ENCODE results near the gene F12. TPM values are rescaled to one million over a fixed set of nuclear protein-coding genes. Genes with fewer than 3 reads are reported as not detected.
"Not testable (repeated sequence)": the region's sequence is repeated elsewhere in the genome, so short reads cannot be mapped to it uniquely, and the experiment has no call there.

Gene F12
- total RNA-seq, 5 donors from 2014 or later (not counting 1 experiment from before 2014, with no cell fraction given): 0.28 to 0.98 (median 0.42) TPM; not detected in 1

DNA sequence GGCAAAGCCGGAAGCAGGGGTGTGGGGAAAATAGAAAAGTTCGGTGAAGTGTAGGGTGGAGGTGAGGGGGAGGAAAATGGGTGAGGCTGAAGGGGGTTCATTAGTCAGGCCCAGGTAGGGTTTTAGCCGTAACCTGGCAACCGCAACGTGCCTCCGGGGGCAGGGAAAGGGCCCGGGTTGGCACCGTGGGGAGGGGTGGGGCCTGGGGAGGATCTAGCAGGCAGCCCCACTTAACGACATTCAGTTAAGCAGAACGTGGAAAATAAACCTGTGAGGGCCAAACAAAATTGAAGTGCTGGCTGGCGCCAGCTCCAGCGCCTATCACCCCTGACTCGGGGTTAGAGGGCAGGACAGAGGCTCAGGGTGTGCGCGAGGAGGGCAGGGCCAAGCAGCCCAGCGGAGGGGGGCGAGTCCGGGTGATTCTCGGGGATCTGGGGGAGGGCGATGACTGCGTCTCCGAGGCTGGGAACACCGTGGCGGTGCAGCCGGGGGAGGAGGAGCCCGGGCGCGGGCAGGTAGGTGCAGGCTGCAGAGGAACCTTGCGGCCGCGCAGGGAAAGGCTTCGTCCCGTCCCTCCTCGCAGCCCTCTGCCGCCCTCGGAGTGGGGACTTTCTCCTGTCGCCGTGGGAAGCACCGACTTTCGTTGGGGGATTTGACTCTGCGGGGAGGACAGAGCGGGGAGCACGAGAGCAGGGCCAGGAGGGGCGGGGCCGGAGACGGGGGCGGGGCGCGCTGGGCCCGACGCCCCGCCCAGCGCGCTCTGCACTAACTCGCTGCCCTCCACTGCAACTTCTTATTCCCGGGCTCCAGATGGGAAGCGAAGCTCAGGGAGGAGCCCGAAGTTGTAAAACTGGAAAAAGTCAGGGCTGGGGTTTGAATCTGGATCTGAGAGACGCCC lies 46.5 kb downstream of the F12 start:
- ChIA-PET CTCF (interaction anchor here (0.7 to 2.9 kb wide), 3 partner anchors 10 to 28 kb away, joined by 3 to 8 read pairs (median 4); no protein-coding TSS in a partner anchor), POLR2A (interaction anchor here in 1 of 2 donors (0.7 kb wide), 1 partner anchor 12 kb away, joined by 3 read pairs; the partner anchor contains the start of gene LMAN2)
- DNase-seq (peak; percentile 34 to 88 (median 56)), ATAC-seq (replicated peaks in 1 of 4) (peak; percentile 75 to 79 (median 79))
- under 1% methylated on average over 35 of the region's 59 CpGs for WGBS (ENCODE audit: insufficient coverage)
- H3K36me3 Mint-ChIP-seq: peaks cover 5% of the 10 kb centered on the region
- peaks cover 46 to 75% (median 68%) of the 10 kb centered on the region in 3 donors for H3K4me1 Mint-ChIP-seq
- peak overlapping the region; percentile 74 for H3K27ac ChIP-seq (ENCODE audit: low read length)
- H3K4me3 ChIP-seq (ENCODE audit: control insufficient read depth in 1 of 2, extremely low read depth in 1 of 2, low read length in 1 of 2): peak overlapping the region; percentile 54 to 56
- peaks cover 45 to 90% of the 10 kb centered on the region in 2 experiments for H3K4me1 ChIP-seq (ENCODE audit: control insufficient read depth in 1 of 2, extremely low read depth in 1 of 2, insufficient read depth in 2 of 2, low read length in 2 of 2)
- H3K27me3 ChIP-seq (replicated peaks in 1 of 2; ENCODE audit: control insufficient read depth in 2 of 2, extremely low read depth in 1 of 2, insufficient read depth in 2 of 2, low read length in 1 of 2): no peaks in the 10 kb centered on the region
- H3K9me3 Mint-ChIP-seq: no peaks in the 10 kb centered on the region
- peak overlapping the region; percentile 77 to 82 (median 80) for H3K4me3 Mint-ChIP-seq
- no peaks in the 10 kb centered on the region for H3K9me3 ChIP-seq
- H3K27me3 Mint-ChIP-seq: no peaks in the 10 kb centered on the region
- H3K36me3 ChIP-seq (ENCODE audit: control insufficient read depth in 2 of 2, extremely low read depth in 1 of 2, insufficient read depth in 1 of 2, low read length in 1 of 2): peaks cover 12 to 67% of the 10 kb centered on the region in 2 donors
- H3K27ac Mint-ChIP-seq: peak overlapping the region; percentile 95 to 96

DNA sequence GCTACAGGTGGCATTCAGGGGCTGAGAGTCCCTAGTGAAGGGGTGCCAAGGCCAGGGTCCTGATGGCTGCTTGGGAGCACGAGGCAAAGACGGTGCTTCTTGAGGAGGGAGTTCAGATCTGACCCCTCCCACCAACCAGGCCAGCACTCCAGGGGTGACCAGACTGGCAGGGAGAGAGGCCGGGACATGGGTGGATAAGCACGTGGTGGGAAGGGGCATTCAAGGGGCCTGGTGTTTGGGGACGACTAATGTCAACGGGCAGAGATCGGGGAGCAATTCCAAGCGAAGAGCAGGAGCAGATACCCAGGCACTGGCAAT lies 47.1 kb downstream of the F12 start:
- Histone ChIP-seq H3K4me3 (ENCODE audit: control insufficient read depth in 1 of 2, extremely low read depth in 1 of 2, low read length in 1 of 2) (peak overlapping the region; percentile 54 to 56), H3K9me3 (no peaks in the 10 kb centered on the region), H3K4me1 (ENCODE audit: control insufficient read depth in 1 of 2, extremely low read depth in 1 of 2, insufficient read depth in 2 of 2, low read length in 2 of 2) (peaks cover 48 to 95% of the 10 kb centered on the region in 2 experiments), H3K27ac (ENCODE audit: low read length) (peak overlapping the region; percentile 74), H3K27me3 (replicated peaks in 1 of 2; ENCODE audit: control insufficient read depth in 2 of 2, extremely low read depth in 1 of 2, insufficient read depth in 2 of 2, low read length in 1 of 2) (no peaks in the 10 kb centered on the region), H3K36me3 (ENCODE audit: control insufficient read depth in 2 of 2, extremely low read depth in 1 of 2, insufficient read depth in 1 of 2, low read length in 1 of 2) (peaks cover 6 to 60% of the 10 kb centered on the region in 2 donors)
- peaks cover 5% of the 10 kb centered on the region for H3K36me3 Mint-ChIP-seq
- H3K9me3 Mint-ChIP-seq: no peaks in the 10 kb centered on the region
- no peaks in the 10 kb centered on the region for H3K27me3 Mint-ChIP-seq
- H3K27ac Mint-ChIP-seq: peak overlapping the region; percentile 95 to 96
- ATAC-seq (replicated peaks in 1 of 4) (no peak), DNase-seq (no peak)
- H3K4me3 Mint-ChIP-seq: peak overlapping the region; percentile 77 to 82 (median 80)
- whole genome bisulfite sequencing (ENCODE audit: insufficient coverage): 70% methylated on average over 3 of the region's 8 CpGs
- peaks cover 52 to 81% (median 73%) of the 10 kb centered on the region in 3 donors for H3K4me1 Mint-ChIP-seq
- POLR2A ChIA-PET: no interaction called here
- CTCF ChIA-PET: interaction anchor here in 1 of 2 donors (1.5 kb wide), 1 partner anchor 28 kb away, joined by 4 read pairs; no protein-coding TSS in a partner anchor

- Mint-ChIP-seq H3K4me1 (peaks cover 58 to 87% (median 79%) of the 10 kb centered on the region in 3 donors), H3K4me3 (peak overlapping the region; percentile 77 to 82 (median 80)), H3K36me3 (peaks cover 5% of the 10 kb centered on the region), H3K9me3 (no peaks in the 10 kb centered on the region), H3K27ac (peak overlapping the region; percentile 95 to 96), H3K27me3 (no peaks in the 10 kb centered on the region)
- peaks cover 54 to 96% of the 10 kb centered on the region in 2 experiments for H3K4me1 ChIP-seq (ENCODE audit: control insufficient read depth in 1 of 2, extremely low read depth in 1 of 2, insufficient read depth in 2 of 2, low read length in 2 of 2)
- no peaks in the 10 kb centered on the region for H3K27me3 ChIP-seq (replicated peaks in 1 of 2; ENCODE audit: control insufficient read depth in 2 of 2, extremely low read depth in 1 of 2, insufficient read depth in 2 of 2, low read length in 1 of 2)
- ChIA-PET CTCF (interaction anchor here (0.5 to 1.5 kb wide), 3 partner anchors 18 to 51 kb away, joined by 3 to 7 read pairs (median 4); no protein-coding TSS in a partner anchor), POLR2A (no interaction called here)
- H3K9me3 ChIP-seq: no peaks in the 10 kb centered on the region
- peak overlapping the region; percentile 74 for H3K27ac ChIP-seq (ENCODE audit: low read length)
- peaks cover 5 to 55% of the 10 kb centered on the region in 2 donors for H3K36me3 ChIP-seq (ENCODE audit: control insufficient read depth in 2 of 2, extremely low read depth in 1 of 2, insufficient read depth in 1 of 2, low read length in 1 of 2)
- WGBS (ENCODE audit: insufficient coverage): 58% methylated on average over 2 of the region's 6 CpGs
- H3K4me3 ChIP-seq (ENCODE audit: control insufficient read depth in 1 of 2, extremely low read depth in 1 of 2, low read length in 1 of 2): peak overlapping the region in 1 of 2 donors; percentile 56
- ATAC-seq (replicated peaks in 1 of 4) (peak in 1 of 4 experiments; percentile 14), DNase-seq (peak in 3 of 35 experiments; percentile 15 to 41 (median 25))
Measured at GRCh38 chr5:177361418-177362291, 47.7 kb downstream of the F12 start.

DNA sequence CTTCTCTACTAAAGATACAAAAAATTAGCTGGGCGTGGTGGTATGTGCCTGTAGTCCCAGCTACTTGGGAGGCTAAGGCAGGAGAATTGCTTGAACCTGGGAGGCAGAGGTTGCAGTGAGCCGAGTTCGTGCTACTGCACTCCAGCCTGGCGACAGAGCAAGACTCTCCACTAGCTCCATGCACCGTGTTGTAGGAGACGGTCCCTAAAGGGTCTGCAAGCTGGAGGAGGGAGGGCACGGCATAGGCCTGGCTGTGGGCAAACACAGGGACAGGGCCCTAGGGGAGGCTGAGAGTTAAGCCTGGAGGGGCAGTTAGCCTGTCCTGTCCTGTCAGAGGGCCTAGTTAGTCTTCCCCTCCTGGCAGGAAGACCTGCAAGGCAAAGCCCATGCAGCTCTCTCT lies 48.6 kb downstream of the F12 start:
- H3K27me3 Mint-ChIP-seq; ATAC-seq (replicated peaks in 1 of 4); H3K9me3 Mint-ChIP-seq; DNase-seq; H3K36me3 Mint-ChIP-seq; H3K9me3 ChIP-seq; H3K27me3 ChIP-seq (replicated peaks in 1 of 2; ENCODE audit: control insufficient read depth in 2 of 2, extremely low read depth in 1 of 2, insufficient read depth in 2 of 2, low read length in 1 of 2): not testable (repeated sequence)
- CTCF ChIA-PET: interaction anchor here (0.6 to 1.3 kb wide), 6 partner anchors 8 to 1009 kb away, joined by 3 to 5 read pairs (median 3); no protein-coding TSS in a partner anchor
- POLR2A ChIA-PET: interaction anchor here in 1 of 2 donors (0.6 kb wide), 1 partner anchor 44 kb away, joined by 14 read pairs; no protein-coding TSS in a partner anchor
- peaks cover 67 to 91% (median 85%) of the 10 kb centered on the region in 3 donors for H3K4me1 Mint-ChIP-seq
- H3K4me3 Mint-ChIP-seq: peak overlapping the region in 2 of 3 donors; percentile 52 to 77
- peaks cover 4 to 46% of the 10 kb centered on the region in 2 donors for H3K36me3 ChIP-seq (ENCODE audit: control insufficient read depth in 2 of 2, extremely low read depth in 1 of 2, insufficient read depth in 1 of 2, low read length in 1 of 2)
- H3K4me1 ChIP-seq (ENCODE audit: control insufficient read depth in 1 of 2, extremely low read depth in 1 of 2, insufficient read depth in 2 of 2, low read length in 2 of 2): peaks cover 57 to 96% of the 10 kb centered on the region in 2 experiments
- 90% methylated on average over 6 of the region's 7 CpGs for WGBS (ENCODE audit: insufficient coverage)
- peak overlapping the region; percentile 95 to 96 for H3K27ac Mint-ChIP-seq
- H3K27ac ChIP-seq (ENCODE audit: low read length): peak overlapping the region; percentile 27
- H3K4me3 ChIP-seq (ENCODE audit: control insufficient read depth in 1 of 2, extremely low read depth in 1 of 2, low read length in 1 of 2): peak overlapping the region in 1 of 2 donors; percentile 17

GRCh38 chr5:177359860-177360259 lies 49.5 kb downstream of the F12 start:
- 80% methylated on average over 3 of the region's 3 CpGs for WGBS (ENCODE audit: insufficient coverage)
- CTCF ChIA-PET: interaction anchor here (0.7 to 1.1 kb wide), 3 partner anchors 9 to 149 kb away, joined by 3 read pairs; no protein-coding TSS in a partner anchor

More at GRCh38 chr5:177359860-177360259, 49.5 kb downstream of the F12 start:
- no peaks in the 10 kb centered on the region for H3K27me3 ChIP-seq (replicated peaks in 1 of 2; ENCODE audit: control insufficient read depth in 2 of 2, extremely low read depth in 1 of 2, insufficient read depth in 2 of 2, low read length in 1 of 2)
- POLR2A ChIA-PET: no interaction called here
- H3K9me3 ChIP-seq: no peaks in the 10 kb centered on the region
- H3K36me3 Mint-ChIP-seq: peaks cover 5% of the 10 kb centered on the region
- H3K27me3 Mint-ChIP-seq: no peaks in the 10 kb centered on the region
- peaks cover 75 to 91% (median 80%) of the 10 kb centered on the region in 3 donors for H3K4me1 Mint-ChIP-seq
- ATAC-seq (replicated peaks in 1 of 4) (no peak), DNase-seq (no peak)
- peak overlapping the region; percentile 73 for H3K27ac ChIP-seq (ENCODE audit: low read length)
- peaks cover 0 to 38% of the 10 kb centered on the region in 2 donors for H3K36me3 ChIP-seq (ENCODE audit: control insufficient read depth in 2 of 2, extremely low read depth in 1 of 2, insufficient read depth in 1 of 2, low read length in 1 of 2)
- H3K4me3 Mint-ChIP-seq: peak overlapping the region; percentile 77 to 91 (median 83)
- peak overlapping the region; percentile 77 to 92 for H3K4me3 ChIP-seq (ENCODE audit: control insufficient read depth in 1 of 2, extremely low read depth in 1 of 2, low read length in 1 of 2)
- peaks cover 58 to 96% of the 10 kb centered on the region in 2 experiments for H3K4me1 ChIP-seq (ENCODE audit: control insufficient read depth in 1 of 2, extremely low read depth in 1 of 2, insufficient read depth in 2 of 2, low read length in 2 of 2)
- no peaks in the 10 kb centered on the region for H3K9me3 Mint-ChIP-seq
- H3K27ac Mint-ChIP-seq: peak overlapping the region; percentile 89 to 95
